HL-60 (cell line): ENCODE data around the gene WDR59.

ENCODE experiments used
- DNase-seq, 2 experiments: peaks; one replicate each; pipeline ENCODE4 v3.0.0-alpha.2; 2010 to 2020; ENCODE audit warnings: low read depth in 1 of 2, low spot score in 1 of 2
- H3K27ac ChIP-seq: fragments of 250-450 bp; sonication (Bioruptor Pico); replicated peaks from 2 replicates; pipeline ENCODE4 v1.5.1; 2020; ENCODE audit warnings: mild to moderate bottlenecking, moderate library complexity
- H3K27me3 ChIP-seq: fragments of 250-450 bp; sonication (Bioruptor Pico); 2 replicates; pipeline ENCODE4 v1.5.1; 2021; ENCODE audit warnings: mild to moderate bottlenecking, moderate library complexity; ENCODE audit not compliant: insufficient read depth, poor library complexity, severe bottlenecking
- H3K4me3 ChIP-seq: replicated peaks from 2 replicates; pipeline ENCODE4 v1.5.1; 2011; ENCODE audit warnings: mild to moderate bottlenecking, control low read depth, low read length; ENCODE audit not compliant: insufficient read depth
- CTCF ChIP-seq: IDR thresholded peaks from one replicate; pipeline ENCODE4 v1.5.1; 2011; ENCODE audit warnings: low read length, control low read depth, inconsistent platforms; ENCODE audit not compliant: insufficient read depth
- GABPA ChIP-seq: IDR thresholded peaks from 2 replicates; pipeline ENCODE4 v1.6.1; 2012; ENCODE audit warnings: low read depth
- POLR2AphosphoS5 ChIP-seq: IDR thresholded peaks from 2 replicates; pipeline ENCODE4 v1.6.1; 2012; ENCODE audit warnings: low read depth
- REST ChIP-seq: IDR thresholded peaks from 2 replicates; pipeline ENCODE4 v1.6.1; 2012; ENCODE audit warnings: low read depth; ENCODE audit not compliant: insufficient replicate concordance
- SPI1 ChIP-seq: IDR thresholded peaks from 2 replicates; pipeline ENCODE4 v1.6.1; 2012; ENCODE audit warnings: low read depth, mild to moderate bottlenecking, borderline replicate concordance

Gene WDR59

GRCh38 chr16:74936902-74937560, 47.9 kb downstream of the WDR59 start:
- H3K27me3 ChIP-seq: no peaks in the 10 kb centered on the region
- no peak overlapping the region for H3K4me3 ChIP-seq
- TF ChIP-seq SPI1: no peak
- TF ChIP-seq GABPA: no peak
- no peak for TF ChIP-seq CTCF
- peak; percentile 31; the same call in 1 of the 2 replicates for TF ChIP-seq POLR2AphosphoS5
- TF ChIP-seq REST: no peak
- 0 out of 2 replicates have a peak overlapping the region, but pooled peaks have one; percentile 13 for H3K27ac ChIP-seq
- peak; percentile 62 to 67 for DNase-seq

- H3K4me3 ChIP-seq: no peak overlapping the region
- TF ChIP-seq GABPA (no peak), SPI1 (no peak), REST (no peak), POLR2AphosphoS5 (no peak), CTCF (no peak)
- no peaks in the 10 kb centered on the region for H3K27me3 ChIP-seq
- DNase-seq: no peak
- H3K27ac ChIP-seq: no peak overlapping the region
Observed at GRCh38 chr16:74931445-74931844, 53.5 kb downstream of the WDR59 start.

- DNase-seq: no peak
- Histone ChIP-seq H3K4me3 (no peak overlapping the region), H3K27ac (no peak overlapping the region), H3K27me3 (no peaks in the 10 kb centered on the region)
- TF ChIP-seq REST (no peak), CTCF (no peak), POLR2AphosphoS5 (no peak), SPI1 (no peak), GABPA (no peak)
Observed at GRCh38 chr16:74929636-74930035, 55.3 kb downstream of the WDR59 start.
